Stimulated activated naive CD4-positive, alpha-beta T cell treated with Interleukin-2 at 50 U/mL for 16 hours (primary cell): ENCODE results near the gene ATAD3B.
A peak's percentile ranks its signal among the peaks of the same experiment; 100 is the strongest.
"Not testable (repeated sequence)": the region's sequence is repeated elsewhere in the genome, so short reads cannot be mapped to it uniquely, and the experiment has no call there.

ENCODE experiments used
- DNase-seq: peaks from one replicate; lab custom pipeline; 2025; lab: John Stamatoyannopoulos, UW

ATAD3B gene

GRCh38 chr1:1432951-1433803 is 38.4 kb upstream of the ATAD3B start:
- DNase-seq = no peak

- peak; percentile 36 for DNase-seq
These were observed 37.8 kb upstream of the ATAD3B start for GRCh38 chr1:1433804-1434130.

GRCh38 chr1:1434131-1434823 is 37.3 kb upstream of the ATAD3B start:
- DNase-seq = no peak

- no peak for DNase-seq
These were observed 36.8 kb upstream of the ATAD3B start for GRCh38 chr1:1434824-1435105.

GRCh38 chr1:1435106-1435903 is 36.3 kb upstream of the ATAD3B start, which contains the start of gene VWA1:
Gene VWA1 (plus strand): TSS chr1:1435690. CDS start chr1:1435749, 59 bp downstream.
- peak; percentile 42 for DNase-seq

- no peak for DNase-seq
These were observed 35.5 kb upstream of the ATAD3B start for GRCh38 chr1:1435911-1436629.

- no peak for DNase-seq
These were observed 34.9 kb upstream of the ATAD3B start for GRCh38 chr1:1436630-1437032.

- no peak for DNase-seq
These were observed 34.3 kb upstream of the ATAD3B start for GRCh38 chr1:1437033-1437903.

GRCh38 chr1:1437904-1438376 is 33.6 kb upstream of the ATAD3B start:
- DNase-seq = no peak

- DNase-seq = no peak
These were observed 32.8 kb upstream of the ATAD3B start for GRCh38 chr1:1438531-1439381.

GRCh38 chr1:1439546-1440261 is 31.9 kb upstream of the ATAD3B start:
- DNase-seq = no peak

- DNase-seq = no peak
These were observed 31.1 kb upstream of the ATAD3B start for GRCh38 chr1:1440262-1441001.

- DNase-seq = peak; percentile 27
These were observed 30.3 kb upstream of the ATAD3B start for GRCh38 chr1:1441002-1441888.

GRCh38 chr1:1442069-1442770 is 29.3 kb upstream of the ATAD3B start:
- DNase-seq = no peak

- DNase-seq = not testable (repeated sequence)
These were observed 24.9 kb upstream of the ATAD3B start for GRCh38 chr1:1446631-1447030.

GRCh38 chr1:1449099-1449739 is 22.3 kb upstream of the ATAD3B start, which contains the start of gene ATAD3C:
Gene ATAD3C (plus strand): TSS chr1:1449689. CDS start chr1:1450684, 995 bp downstream.
- no peak for DNase-seq
